Urinary bladder (tissue), 4 donors: ENCODE data around the gene MPZL1. TPM values are rescaled to one million over a fixed set of nuclear protein-coding genes. Genes with fewer than 3 reads are reported as not detected.

ENCODE experiments used
- DNase-seq: peaks from one replicate; pipeline ENCODE4 v3.0.0-alpha.2; 2015; ENCODE audit errors: extremely low spot score
- H3K27ac ChIP-seq: one replicate; pipeline ENCODE4 v1.5.1; 2013; ENCODE audit warnings: low read depth, mild to moderate bottlenecking, moderate library complexity
- H3K36me3 ChIP-seq: one replicate; pipeline ENCODE4 v1.6.1; 2013; ENCODE audit warnings: mild to moderate bottlenecking, moderate library complexity; ENCODE audit not compliant: insufficient read depth
- H3K4me1 ChIP-seq: one replicate; pipeline ENCODE4 v1.6.1; 2013; ENCODE audit warnings: mild to moderate bottlenecking, moderate library complexity; ENCODE audit not compliant: insufficient read depth
- H3K4me3 ChIP-seq: one replicate; pipeline ENCODE4 v1.5.1; 2013; ENCODE audit warnings: low read depth, low read length
- WGBS: extraction: QIAGEN DNeasy Blood & Tissue Kit; methylation state at CpG from one replicate; pipeline ENCODE4 v1.1.7; 2013; 5-methylcytosine and 5-hydroxymethylcytosine counted together
- polyA plus RNA-seq: library from polyadenylated mRNA; stranded (reverse); fragments of 200-250 nt; gene quantifications from one replicate; pipeline ENCODE4 v1.2.3, GENCODE V29; 2013
- total RNA-seq: library from RNA; depleted of rRNA; stranded (reverse); fragments of >200 nt; gene quantifications from one replicate; pipeline ENCODE4 v1.2.3, GENCODE V29; 2014
- donor health status: healthy with polysubstance abuse.
- donor health status: healthy.

MPZL1 gene
- total and polyA plus RNA-seq, 2 donors: 79.4 to 154 TPM

DNA sequence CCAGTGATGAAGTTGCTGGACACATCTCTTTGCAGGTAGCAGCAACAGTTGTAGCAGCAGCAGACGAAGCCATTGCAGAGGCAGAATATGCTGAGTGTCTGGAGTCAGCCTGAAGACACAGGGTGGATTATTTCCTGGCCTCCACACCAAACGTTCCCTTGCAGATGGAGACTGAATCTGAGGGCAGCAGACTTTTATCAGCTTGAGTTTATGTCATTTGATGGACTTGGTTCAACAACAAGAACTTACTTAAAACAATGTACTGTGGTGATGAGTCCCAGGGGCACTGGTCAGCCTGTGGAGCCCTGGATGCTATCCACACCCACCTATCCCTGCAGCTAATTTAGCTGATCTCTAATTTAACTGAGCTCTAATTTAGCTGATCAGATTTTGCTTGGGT lies 17.1 kb upstream of the MPZL1 start:
- Histone ChIP-seq H3K4me3 (no peak overlapping the region), H3K4me1 (no peaks in the 10 kb centered on the region), H3K27ac (no peak overlapping the region), H3K36me3 (no peaks in the 10 kb centered on the region)
- WGBS: 37% methylated on average over 2 of the region's 2 CpGs
- DNase-seq: no peak

GRCh38 chr1:167705250-167705649 lies 16.5 kb upstream of the MPZL1 start:
- Histone ChIP-seq H3K36me3 (no peaks in the 10 kb centered on the region), H3K4me1 (no peaks in the 10 kb centered on the region), H3K4me3 (no peak overlapping the region), H3K27ac (no peak overlapping the region)
- no peak for DNase-seq
- WGBS: 65% methylated on average over 6 of the region's 6 CpGs

GRCh38 chr1:167706363-167706762 lies 15.4 kb upstream of the MPZL1 start:
- no peak overlapping the region for H3K27ac ChIP-seq
- H3K36me3 ChIP-seq: no peaks in the 10 kb centered on the region
- no peaks in the 10 kb centered on the region for H3K4me1 ChIP-seq
- no peak overlapping the region for H3K4me3 ChIP-seq
- DNase-seq: no peak
- 79% methylated on average over 2 of the region's 2 CpGs for WGBS

DNA sequence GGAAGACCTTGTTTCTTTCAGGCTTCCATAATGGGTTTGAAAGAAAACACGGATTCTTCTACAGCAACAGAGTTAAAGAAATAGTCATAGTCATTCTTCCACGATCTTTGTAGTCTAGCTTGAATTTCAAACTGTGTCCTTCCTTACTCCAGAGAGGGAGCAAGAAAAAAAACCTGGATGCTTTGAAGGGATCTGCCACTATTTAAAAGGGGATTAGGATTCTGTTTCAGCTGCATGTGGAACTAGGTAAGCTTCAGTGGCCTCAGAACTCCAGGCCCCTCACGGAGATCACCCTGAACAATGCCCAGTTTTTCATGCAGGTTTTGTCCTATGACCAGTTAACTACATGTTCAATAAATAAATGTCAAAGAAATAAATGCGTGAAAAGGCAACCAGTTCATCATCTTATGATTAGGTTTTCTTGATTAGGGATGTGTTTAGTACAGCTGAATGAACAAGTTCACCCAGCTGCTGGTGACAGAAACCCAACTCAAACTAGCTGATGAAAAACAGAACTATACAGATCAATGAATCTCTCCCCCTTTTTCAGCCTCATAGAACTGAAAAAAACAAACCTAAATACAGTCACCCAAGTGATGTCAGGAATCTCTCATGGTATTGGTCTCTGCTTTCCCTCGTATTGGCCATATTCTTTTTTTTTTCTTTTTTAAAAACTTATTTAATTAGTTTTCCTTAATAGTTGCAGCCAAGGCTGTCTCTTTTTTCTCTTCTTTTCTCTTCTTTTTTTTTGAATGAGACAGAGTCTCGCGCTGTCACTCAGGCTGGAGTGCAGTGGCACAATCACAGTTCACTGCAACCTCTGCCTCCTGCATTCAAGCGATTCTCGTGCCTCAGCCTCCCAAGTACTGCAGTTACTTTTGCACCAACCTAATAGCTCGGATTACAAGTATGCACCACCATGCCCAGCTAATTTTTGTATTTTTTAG lies 14.6 kb upstream of the MPZL1 start:
- Histone ChIP-seq H3K4me1 (no peaks in the 10 kb centered on the region), H3K36me3 (no peaks in the 10 kb centered on the region), H3K27ac (no peak overlapping the region), H3K4me3 (no peak overlapping the region)
- 84% methylated on average over 10 of the region's 10 CpGs for WGBS
- no peak for DNase-seq

DNA sequence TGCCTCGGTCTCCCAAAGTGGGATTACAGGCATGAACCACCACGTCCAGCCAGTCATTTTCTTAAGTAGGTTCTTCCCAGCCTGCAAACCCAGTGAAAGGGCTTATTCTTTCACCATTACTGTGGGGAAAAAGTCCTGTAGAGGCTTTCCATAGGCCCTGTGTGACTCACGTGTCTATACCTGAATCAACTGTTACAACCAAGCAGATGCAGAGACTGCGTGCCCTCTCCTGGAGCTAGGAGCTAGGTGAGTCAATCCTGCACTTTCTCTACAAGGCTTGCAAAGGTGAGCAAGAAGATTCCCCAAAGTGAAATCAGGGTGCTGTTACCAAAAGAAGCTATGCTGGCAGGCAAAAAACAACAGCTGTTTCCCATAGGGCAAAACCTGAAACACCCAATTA lies 13.8 kb upstream of the MPZL1 start:
- Histone ChIP-seq H3K27ac (no peak overlapping the region), H3K4me3 (no peak overlapping the region), H3K4me1 (no peaks in the 10 kb centered on the region), H3K36me3 (no peaks in the 10 kb centered on the region)
- WGBS: 91% methylated on average over 4 of the region's 4 CpGs
- no peak for DNase-seq

DNA sequence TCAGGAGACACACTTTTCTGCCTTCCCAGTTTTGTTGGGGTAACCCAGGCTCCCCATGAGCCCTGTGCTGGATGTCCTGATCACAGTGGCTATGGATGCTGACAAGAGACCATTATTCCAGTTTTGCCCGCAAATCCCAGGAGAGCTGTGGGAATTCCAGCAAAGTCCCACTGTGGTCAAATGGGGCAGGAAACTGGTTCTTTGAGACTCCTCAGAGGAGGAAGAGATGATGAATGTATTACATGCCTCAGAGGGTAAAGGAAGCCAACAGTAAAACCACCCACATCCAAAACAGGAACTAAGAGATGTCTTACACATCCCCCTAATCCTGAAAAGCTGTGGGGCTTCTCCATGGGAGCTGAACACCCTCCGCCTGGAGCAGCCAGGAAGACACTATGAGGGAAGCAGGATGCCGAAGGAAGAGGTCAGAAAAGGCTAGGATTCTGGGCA lies 12.8 kb upstream of the MPZL1 start:
- H3K4me3 ChIP-seq: no peak overlapping the region
- WGBS: 64% methylated on average over 3 of the region's 3 CpGs
- H3K36me3 ChIP-seq: no peaks in the 10 kb centered on the region
- no peak overlapping the region for H3K27ac ChIP-seq
- H3K4me1 ChIP-seq: no peaks in the 10 kb centered on the region
- no peak for DNase-seq

DNA sequence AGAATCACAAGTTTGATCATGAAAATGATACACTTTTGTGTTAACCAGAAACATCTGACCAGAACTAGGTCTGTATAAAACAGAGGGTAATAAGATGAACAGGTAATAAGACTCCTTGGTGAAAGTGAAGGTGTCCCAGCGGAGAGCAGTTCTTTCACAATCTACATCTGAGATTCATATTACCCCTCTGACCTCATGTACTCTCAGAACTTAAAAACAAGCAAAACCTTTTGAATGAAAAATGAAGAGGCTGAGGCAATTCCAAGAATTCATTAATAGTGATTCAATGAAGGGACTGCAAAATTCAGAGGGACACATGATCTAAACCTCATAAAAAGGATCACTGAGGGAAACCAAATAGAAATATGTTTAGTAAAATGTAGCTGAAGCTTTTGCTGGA lies 10.9 kb upstream of the MPZL1 start:
- Histone ChIP-seq H3K27ac (no peak overlapping the region), H3K36me3 (no peaks in the 10 kb centered on the region), H3K4me3 (no peak overlapping the region), H3K4me1 (no peaks in the 10 kb centered on the region)
- 90% methylated on average over 1 of the region's 1 CpG for WGBS
- DNase-seq: no peak

DNA sequence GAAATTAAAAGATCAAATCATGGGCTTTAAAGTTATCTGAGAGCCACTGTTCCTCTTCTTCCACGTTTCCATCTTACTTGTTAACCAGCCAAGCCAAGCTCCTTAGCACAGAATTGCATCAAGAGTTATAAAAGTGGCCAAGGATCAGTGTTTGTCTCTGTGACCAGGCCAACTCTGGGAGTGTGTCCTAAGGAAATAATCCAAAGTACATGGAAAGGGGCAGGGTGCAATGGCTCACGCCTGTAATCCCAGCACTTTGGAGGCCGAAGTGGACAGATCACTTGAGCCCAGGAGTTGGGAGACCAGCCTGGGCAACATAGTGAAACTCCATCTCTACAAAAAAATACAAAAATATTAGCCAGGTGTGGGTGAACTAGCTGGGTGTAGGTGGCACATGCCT lies 10.0 kb upstream of the MPZL1 start:
- no peak for DNase-seq
- WGBS: 72% methylated on average over 3 of the region's 3 CpGs
- Histone ChIP-seq H3K36me3 (no peaks in the 10 kb centered on the region), H3K4me1 (no peaks in the 10 kb centered on the region), H3K4me3 (no peak overlapping the region), H3K27ac (no peak overlapping the region)

DNA sequence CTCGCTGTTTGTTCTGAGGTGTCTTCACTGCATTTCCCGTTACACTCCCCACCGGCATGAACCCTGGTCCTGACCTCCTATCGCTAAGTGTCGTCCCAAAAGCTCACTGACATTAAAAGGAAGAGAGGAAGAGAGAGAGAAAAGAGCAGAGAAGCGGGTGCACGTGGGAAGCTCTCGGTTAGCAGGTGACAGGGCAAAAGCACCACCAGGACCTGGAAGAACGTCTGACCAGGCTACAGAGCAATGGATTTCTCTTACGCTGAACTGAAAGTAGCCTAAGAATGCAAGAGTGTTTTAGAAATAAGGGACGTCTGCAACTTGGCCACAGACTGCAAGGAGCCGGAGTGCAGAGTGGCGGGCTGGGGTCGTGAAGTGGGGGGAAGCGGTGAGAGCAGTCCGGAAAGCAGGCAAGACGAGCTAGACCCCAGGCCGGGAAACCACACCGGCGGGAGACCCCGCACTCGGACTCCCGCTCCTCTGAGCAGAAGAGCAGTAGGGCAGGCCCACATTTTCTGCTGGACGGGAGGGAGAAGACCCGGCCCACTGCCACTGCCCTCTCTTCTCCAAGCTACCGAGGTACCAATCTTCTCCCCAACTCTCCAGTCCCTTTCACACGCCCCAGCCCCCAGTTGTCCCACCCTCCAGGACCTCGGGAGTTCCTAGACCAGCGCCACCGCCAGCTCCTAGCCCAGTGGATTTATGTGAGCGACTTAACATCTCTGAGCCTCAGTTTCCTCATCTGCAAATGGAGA lies 8.3 kb upstream of the MPZL1 start:
- H3K27ac ChIP-seq: no peak overlapping the region
- no peak for DNase-seq
- H3K36me3 ChIP-seq: no peaks in the 10 kb centered on the region
- H3K4me3 ChIP-seq: peak overlapping the region; percentile 59
- no peaks in the 10 kb centered on the region for H3K4me1 ChIP-seq
- 8% methylated on average over 31 of the region's 31 CpGs for WGBS

- no peaks in the 10 kb centered on the region for H3K4me1 ChIP-seq
- H3K36me3 ChIP-seq: no peaks in the 10 kb centered on the region
- under 1% methylated on average over 28 of the region's 28 CpGs for WGBS
- no peak overlapping the region for H3K27ac ChIP-seq
- peak overlapping the region; percentile 59 for H3K4me3 ChIP-seq
- no peak for DNase-seq
Measured at GRCh38 chr1:167714098-167714438, 7.7 kb upstream of the MPZL1 start.

GRCh38 chr1:167714439-167715156 lies 7.2 kb upstream of the MPZL1 start:
- WGBS: under 1% methylated on average over 50 of the region's 50 CpGs
- Histone ChIP-seq H3K4me3 (peak overlapping the region; percentile 59), H3K27ac (peak overlapping the region; percentile 51), H3K36me3 (no peaks in the 10 kb centered on the region), H3K4me1 (no peaks in the 10 kb centered on the region)
- DNase-seq: peak; percentile 84

GRCh38 chr1:167715157-167715999 lies 6.4 kb upstream of the MPZL1 start:
- under 1% methylated on average over 26 of the region's 26 CpGs for WGBS
- H3K4me3 ChIP-seq: peak overlapping the region; percentile 35
- DNase-seq: peak; percentile 93

DNA sequence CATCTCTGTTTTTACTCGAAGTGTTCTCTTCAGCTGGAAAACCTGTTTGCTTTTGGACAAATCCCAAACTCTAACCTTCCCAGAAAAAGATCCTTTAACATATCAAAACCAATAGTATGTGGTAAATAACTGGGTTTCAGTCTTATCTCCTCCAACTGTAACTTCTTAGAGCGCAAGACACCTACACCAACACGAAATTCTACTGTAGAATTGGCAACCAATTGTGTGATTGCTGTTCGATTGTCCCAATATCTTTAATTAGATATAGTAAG lies 5.8 kb upstream of the MPZL1 start:
- Histone ChIP-seq H3K27ac (no peak overlapping the region), H3K36me3 (no peaks in the 10 kb centered on the region), H3K4me1 (no peaks in the 10 kb centered on the region), H3K4me3 (peak overlapping the region; percentile 35)
- WGBS: under 1% methylated on average over 4 of the region's 4 CpGs
- no peak for DNase-seq

More at GRCh38 chr1:167715157-167715999, 6.4 kb upstream of the MPZL1 start:
- no peaks in the 10 kb centered on the region for H3K4me1 ChIP-seq
- H3K36me3 ChIP-seq: no peaks in the 10 kb centered on the region
- H3K27ac ChIP-seq: peak overlapping the region; percentile 25
